Measurements from ENCODE around the gene NT5DC2.
"Not testable (repeated sequence)": the region's sequence is repeated elsewhere in the genome, so short reads cannot be mapped to it uniquely, and the experiment has no call there.

Gene NT5DC2

GRCh38 chr3:52536369-52537164 lies 2.9 kb upstream of the NT5DC2 start, which contains the start of gene UQCC5:
TSS of gene UQCC5 (plus strand) at chr3:52536605. CDS start at chr3:52536756, 151 bp downstream.
- peak; percentile 97 for DNase-seq

GRCh38 chr3:52536112-52536368 lies 2.4 kb upstream of the NT5DC2 start:
- no peak for DNase-seq

GRCh38 chr3:52535411-52536111 lies 1.9 kb upstream of the NT5DC2 start:
- peak; percentile 54 for DNase-seq

GRCh38 chr3:52534281-52535183 lies 875 bp upstream of the NT5DC2 start:
- DNase-seq = peak; percentile 56

GRCh38 chr3:52532838-52533622 lies 627 bp downstream of the NT5DC2 start:
- peak; percentile 73 for DNase-seq

GRCh38 chr3:52532517-52532837 lies 1.2 kb downstream of the NT5DC2 start:
- no peak for DNase-seq

- no peak for DNase-seq
Observed at GRCh38 chr3:52531860-52532516, 1.7 kb downstream of the NT5DC2 start.

- no peak for DNase-seq
Observed at GRCh38 chr3:52530918-52531826, 2.5 kb downstream of the NT5DC2 start.

GRCh38 chr3:52529376-52530333 lies 4.0 kb downstream of the NT5DC2 start:
- DNase-seq = no peak

GRCh38 chr3:52528586-52529375 lies 4.9 kb downstream of the NT5DC2 start:
- no peak for DNase-seq

GRCh38 chr3:52527732-52528585 lies 5.7 kb downstream of the NT5DC2 start:
- no peak for DNase-seq

- DNase-seq = no peak
Observed at GRCh38 chr3:52527039-52527731, 6.5 kb downstream of the NT5DC2 start.

GRCh38 chr3:52526671-52527038 lies 7.0 kb downstream of the NT5DC2 start:
- DNase-seq = not testable (repeated sequence)

GRCh38 chr3:52525680-52526561 lies 7.7 kb downstream of the NT5DC2 start:
- DNase-seq = no peak

- no peak for DNase-seq
Observed at GRCh38 chr3:52524752-52525679, 8.6 kb downstream of the NT5DC2 start.
